NCI-H2171 treated with DMSO at 0.1 percent for 48 hours (cell line): ENCODE results near the gene BMP2K.

Source experiments
- DNase-seq: peaks from one replicate; lab custom pipeline; 2025; lab: John Stamatoyannopoulos, UW

The BMP2K gene

GRCh38 chr4:78776079-78776728 lies at the start of gene BMP2K:
Gene BMP2K (plus strand): TSS chr4:78776350. CDS start chr4:78776544, 194 bp downstream.
- DNase-seq = peak; percentile 51

- DNase-seq = no peak
Measured at GRCh38 chr4:78726546-78726945, 49.6 kb upstream of the BMP2K start.

- no peak for DNase-seq
Measured at GRCh38 chr4:78732332-78733104, 43.6 kb upstream of the BMP2K start.

- no peak for DNase-seq
Measured at GRCh38 chr4:78734441-78735162, 41.5 kb upstream of the BMP2K start.

- DNase-seq = no peak
Measured at GRCh38 chr4:78735697-78736096, 40.5 kb upstream of the BMP2K start.

- DNase-seq = no peak
Measured at GRCh38 chr4:78737035-78737434, 39.1 kb upstream of the BMP2K start.

GRCh38 chr4:78737973-78738372 lies 38.2 kb upstream of the BMP2K start:
- no peak for DNase-seq

GRCh38 chr4:78742300-78742699 lies 33.9 kb upstream of the BMP2K start:
- DNase-seq = no peak

- no peak for DNase-seq
Measured at GRCh38 chr4:78747475-78747922, 28.7 kb upstream of the BMP2K start.

GRCh38 chr4:78748381-78748780 lies 27.8 kb upstream of the BMP2K start:
- DNase-seq = no peak

GRCh38 chr4:78749258-78749971 lies 26.7 kb upstream of the BMP2K start:
- DNase-seq = no peak

- no peak for DNase-seq
Measured at GRCh38 chr4:78749972-78750727, 26.0 kb upstream of the BMP2K start.

- no peak for DNase-seq
Measured at GRCh38 chr4:78753091-78753490, 23.1 kb upstream of the BMP2K start.

- DNase-seq = no peak
Measured at GRCh38 chr4:78754872-78755271, 21.3 kb upstream of the BMP2K start.

- no peak for DNase-seq
Measured at GRCh38 chr4:78756137-78756536, 20.0 kb upstream of the BMP2K start.

GRCh38 chr4:78756776-78757175 lies 19.4 kb upstream of the BMP2K start:
- DNase-seq = no peak

GRCh38 chr4:78757574-78757973 lies 18.6 kb upstream of the BMP2K start:
- no peak for DNase-seq

GRCh38 chr4:78758085-78758484 lies 18.1 kb upstream of the BMP2K start:
- DNase-seq = no peak

- DNase-seq = no peak
Measured at GRCh38 chr4:78762529-78762928, 13.6 kb upstream of the BMP2K start.

GRCh38 chr4:78763251-78763650 lies 12.9 kb upstream of the BMP2K start:
- no peak for DNase-seq

GRCh38 chr4:78763763-78764387 lies 12.3 kb upstream of the BMP2K start:
- no peak for DNase-seq
